Liver (tissue), 3 donors: ENCODE results near the gene SASH1.

Experiments used
- HNF4G ChIP-seq: IDR thresholded peaks from 2 replicates; pipeline ENCODE4 v1.6.1; 2016; ENCODE audit warnings: antibody characterized with exemption
- TAF1 ChIP-seq: conservative IDR thresholded peaks from 2 replicates; pipeline ENCODE4 v1.6.1; 2016; ENCODE audit warnings: antibody characterized with exemption, mild to moderate bottlenecking
- TF ChIP-seq, protein P1 (sequence below): fragments of 150-350 bp; IDR thresholded peaks from 2 replicates; pipeline ENCODE4 v1.5.1; 2017; ENCODE audit warnings: improper control_type of control experiment, low read depth, low read length; ENCODE audit not compliant: missing input control
- TF ChIP-seq, protein P2 (sequence below): IDR thresholded peaks from 2 replicates; pipeline ENCODE4 v1.6.1; 2016; ENCODE audit warnings: antibody characterized with exemption
- TF ChIP-seq, protein P3 (sequence below): IDR thresholded peaks from 2 replicates; pipeline ENCODE4 v1.6.1; 2016; ENCODE audit warnings: antibody characterized with exemption
- donor health status: healthy.
- donor health status: healthy.

DNA sequence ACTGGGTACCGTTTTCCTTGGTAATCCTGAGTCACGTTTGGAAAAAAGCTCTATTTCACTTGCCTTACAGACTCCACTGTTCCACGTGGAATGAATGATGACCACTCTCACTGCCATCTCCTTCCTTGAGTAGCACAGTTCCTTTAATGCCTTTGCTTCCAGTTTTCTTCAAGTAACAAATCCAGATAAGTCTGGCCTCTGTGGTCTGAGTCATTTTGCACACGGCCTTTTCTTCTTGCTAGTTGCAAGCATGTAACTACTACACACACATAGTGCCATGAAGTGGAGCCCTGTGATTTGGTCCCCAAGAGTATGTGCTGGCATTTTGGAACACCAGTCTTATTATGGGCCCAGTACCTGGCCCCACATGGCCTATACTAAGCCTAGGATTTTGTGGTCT is 182.8 kb downstream of the SASH1 start:
- TF ChIP-seq, protein P1, sequence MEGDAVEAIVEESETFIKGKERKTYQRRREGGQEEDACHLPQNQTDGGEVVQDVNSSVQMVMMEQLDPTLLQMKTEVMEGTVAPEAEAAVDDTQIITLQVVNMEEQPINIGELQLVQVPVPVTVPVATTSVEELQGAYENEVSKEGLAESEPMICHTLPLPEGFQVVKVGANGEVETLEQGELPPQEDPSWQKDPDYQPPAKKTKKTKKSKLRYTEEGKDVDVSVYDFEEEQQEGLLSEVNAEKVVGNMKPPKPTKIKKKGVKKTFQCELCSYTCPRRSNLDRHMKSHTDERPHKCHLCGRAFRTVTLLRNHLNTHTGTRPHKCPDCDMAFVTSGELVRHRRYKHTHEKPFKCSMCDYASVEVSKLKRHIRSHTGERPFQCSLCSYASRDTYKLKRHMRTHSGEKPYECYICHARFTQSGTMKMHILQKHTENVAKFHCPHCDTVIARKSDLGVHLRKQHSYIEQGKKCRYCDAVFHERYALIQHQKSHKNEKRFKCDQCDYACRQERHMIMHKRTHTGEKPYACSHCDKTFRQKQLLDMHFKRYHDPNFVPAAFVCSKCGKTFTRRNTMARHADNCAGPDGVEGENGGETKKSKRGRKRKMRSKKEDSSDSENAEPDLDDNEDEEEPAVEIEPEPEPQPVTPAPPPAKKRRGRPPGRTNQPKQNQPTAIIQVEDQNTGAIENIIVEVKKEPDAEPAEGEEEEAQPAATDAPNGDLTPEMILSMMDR, result no peak
- TF ChIP-seq, protein P2, sequence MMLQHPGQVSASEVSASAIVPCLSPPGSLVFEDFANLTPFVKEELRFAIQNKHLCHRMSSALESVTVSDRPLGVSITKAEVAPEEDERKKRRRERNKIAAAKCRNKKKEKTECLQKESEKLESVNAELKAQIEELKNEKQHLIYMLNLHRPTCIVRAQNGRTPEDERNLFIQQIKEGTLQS, result no peak
- TF ChIP-seq HNF4G (no peak), TAF1 (no peak)
- TF ChIP-seq, protein P3, sequence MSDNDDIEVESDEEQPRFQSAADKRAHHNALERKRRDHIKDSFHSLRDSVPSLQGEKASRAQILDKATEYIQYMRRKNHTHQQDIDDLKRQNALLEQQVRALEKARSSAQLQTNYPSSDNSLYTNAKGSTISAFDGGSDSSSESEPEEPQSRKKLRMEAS, result no peak
